Amygdala (tissue), 56 donors: Measurements from ENCODE around the gene PDE6B.
"Not testable (repeated sequence)": the region's sequence is repeated elsewhere in the genome, so short reads cannot be mapped to it uniquely, and the experiment has no call there.

Experiments used
- DNase-seq, 56 donors: peaks; one replicate each; lab custom pipeline; 2025; lab: John Stamatoyannopoulos, UW

PDE6B gene

DNA sequence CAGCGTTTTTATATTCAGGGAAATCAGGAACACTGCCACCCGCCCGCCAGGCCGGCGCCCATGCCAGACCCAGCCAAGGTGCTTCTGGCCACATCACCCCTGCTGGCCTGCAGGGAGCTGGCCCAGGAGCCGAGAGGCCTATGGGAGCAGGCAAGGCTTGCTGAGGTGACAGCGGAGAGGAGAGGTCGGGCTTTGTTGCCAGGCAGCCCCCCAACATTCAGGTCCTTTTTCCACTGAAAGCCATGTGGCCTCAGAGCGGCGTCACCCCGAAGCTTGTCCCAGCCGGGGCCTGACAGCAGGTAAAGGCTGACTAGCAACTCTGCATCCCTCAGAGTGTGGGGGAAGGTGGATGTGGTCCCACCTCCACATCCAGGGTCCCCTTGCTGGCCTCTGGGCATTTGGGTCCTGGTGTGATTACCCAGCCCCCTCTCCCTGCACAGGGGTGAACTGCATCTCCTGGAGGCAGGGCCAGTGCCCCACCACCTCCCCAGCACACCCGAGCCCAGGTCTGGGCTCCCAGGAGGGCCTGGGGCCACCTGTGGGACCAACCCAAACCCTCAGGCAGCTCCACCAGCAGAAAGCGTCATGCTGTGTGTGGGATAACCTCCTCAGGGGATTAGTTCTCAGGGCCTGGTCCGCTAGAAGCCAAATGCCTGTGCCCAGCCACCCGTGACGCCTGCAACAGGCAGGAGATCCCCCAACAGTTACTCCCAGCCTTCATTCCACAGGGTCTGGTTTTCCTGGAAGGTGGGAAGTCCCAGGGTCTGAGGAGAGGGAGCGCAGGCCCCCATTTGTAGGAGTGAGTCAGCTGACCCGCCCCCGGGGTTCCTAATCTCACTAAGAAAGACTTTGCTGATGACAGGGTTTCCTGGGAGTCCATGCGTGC lies at the start of gene PDE6B:
TSS of gene PDE6B (plus strand) at position 869 of the 886 bp plus-strand sequence. CDS start 54 bp downstream, outside the sequence.
- no peak for DNase-seq

DNA sequence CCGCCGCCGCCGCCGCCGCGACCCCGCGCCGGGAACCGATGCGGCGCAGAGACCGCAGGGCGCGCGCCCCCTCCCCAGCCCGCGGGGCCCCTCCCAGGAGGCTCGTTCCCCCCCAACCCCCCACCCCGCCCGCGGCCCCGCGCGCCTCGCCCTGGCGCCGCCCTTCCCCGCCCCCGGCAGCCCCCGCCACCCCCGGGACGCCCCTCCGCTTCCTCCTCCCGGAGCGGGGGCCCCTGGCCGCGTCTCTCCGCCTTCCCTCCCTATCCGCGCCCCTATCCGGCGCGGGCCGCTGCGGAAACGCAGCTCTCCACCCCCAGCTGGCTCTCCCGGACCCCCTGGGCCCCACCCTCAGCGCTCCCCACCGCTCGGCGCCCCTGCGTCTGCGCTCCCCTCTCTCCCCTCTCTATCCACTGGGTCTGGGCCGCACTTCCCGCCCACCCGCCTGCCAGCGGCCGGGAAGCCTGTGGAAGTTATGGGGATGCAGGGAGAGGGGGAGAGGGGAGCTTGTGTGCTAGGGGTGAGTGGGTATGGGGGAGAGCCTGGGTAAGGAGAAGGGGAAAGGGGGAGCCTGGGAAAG lies 49.0 kb upstream of the PDE6B start, which contains the start of gene TMEM271:
TSS of gene TMEM271 (minus strand) at position 51 of the 577 bp plus-strand sequence. CDS start 233 bp downstream, outside the sequence.
- no peak for DNase-seq

DNA sequence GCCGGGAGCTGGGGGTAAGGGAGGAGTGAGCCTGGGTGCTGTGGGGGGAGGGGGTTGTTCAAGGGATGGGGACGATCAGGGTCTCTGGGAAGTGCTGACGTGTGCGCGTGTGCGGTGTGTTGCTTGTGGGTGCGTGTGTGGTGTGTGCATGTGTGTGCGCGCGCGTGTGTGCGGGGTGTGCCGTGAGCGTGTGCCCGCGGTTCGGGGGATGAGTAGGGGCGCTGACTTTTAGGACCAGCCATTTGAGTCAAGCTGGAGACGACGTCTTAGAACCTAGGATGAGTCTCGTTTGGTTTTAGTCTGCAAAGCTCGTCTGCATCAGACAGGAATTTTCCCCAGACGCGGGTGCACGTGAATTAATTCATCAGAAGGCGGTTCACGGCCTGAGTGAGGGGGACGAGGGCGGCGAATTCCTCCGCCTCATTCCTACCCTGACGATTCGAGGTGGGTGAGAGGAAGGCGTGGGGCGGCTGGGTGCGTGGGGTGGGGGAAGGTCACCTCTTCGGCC lies 48.3 kb upstream of the PDE6B start:
- peak in 1 of 56 donors; percentile 62 for DNase-seq

DNA sequence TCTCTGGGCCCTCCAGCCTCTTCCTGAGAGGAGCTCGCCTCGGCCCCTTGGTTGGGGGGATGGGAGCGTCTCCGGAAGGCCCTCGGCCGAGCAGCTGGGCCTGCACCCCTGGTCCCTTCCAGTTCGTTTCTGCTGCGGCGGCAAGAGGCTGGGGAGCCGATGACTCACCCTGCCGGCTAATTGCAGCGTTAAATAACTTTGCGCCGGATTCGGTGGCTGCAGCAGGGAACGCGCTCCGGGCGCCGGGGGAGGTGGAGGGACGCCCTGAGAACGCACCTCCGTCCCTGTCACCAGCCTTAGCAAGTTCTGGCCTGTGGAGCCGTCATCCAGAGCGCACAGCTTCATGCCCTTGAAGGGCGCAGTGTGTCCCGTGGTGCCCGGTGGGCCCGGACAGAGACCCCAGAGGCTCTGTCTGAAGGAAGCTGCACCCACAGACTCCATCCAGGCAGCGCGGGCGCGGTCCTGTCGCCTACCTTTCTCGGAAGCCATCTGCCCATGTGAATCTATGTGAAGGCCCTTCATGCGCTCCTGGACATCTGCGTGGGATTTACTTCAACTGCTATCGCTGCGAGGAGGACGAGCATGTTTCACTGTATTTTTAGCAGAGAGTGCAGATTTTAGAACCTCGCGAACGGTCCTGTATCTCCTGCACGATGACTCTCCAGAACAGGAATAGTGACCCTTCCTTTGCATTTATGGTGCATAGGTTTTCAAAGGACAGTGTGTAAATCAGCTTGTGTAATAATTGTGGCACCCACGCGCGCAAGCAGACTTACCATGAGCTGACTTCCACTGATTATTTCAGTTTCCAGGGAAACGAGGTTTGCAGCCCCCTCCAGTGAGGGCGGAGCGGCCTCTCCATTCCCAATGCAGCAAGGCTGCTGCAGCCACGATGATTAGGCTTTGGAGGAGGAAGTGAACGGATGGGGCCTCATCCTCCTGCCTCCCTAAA lies 47.6 kb upstream of the PDE6B start:
- DNase-seq = peak in 16 of 56 donors; percentile 18 to 84 (median 56)

DNA sequence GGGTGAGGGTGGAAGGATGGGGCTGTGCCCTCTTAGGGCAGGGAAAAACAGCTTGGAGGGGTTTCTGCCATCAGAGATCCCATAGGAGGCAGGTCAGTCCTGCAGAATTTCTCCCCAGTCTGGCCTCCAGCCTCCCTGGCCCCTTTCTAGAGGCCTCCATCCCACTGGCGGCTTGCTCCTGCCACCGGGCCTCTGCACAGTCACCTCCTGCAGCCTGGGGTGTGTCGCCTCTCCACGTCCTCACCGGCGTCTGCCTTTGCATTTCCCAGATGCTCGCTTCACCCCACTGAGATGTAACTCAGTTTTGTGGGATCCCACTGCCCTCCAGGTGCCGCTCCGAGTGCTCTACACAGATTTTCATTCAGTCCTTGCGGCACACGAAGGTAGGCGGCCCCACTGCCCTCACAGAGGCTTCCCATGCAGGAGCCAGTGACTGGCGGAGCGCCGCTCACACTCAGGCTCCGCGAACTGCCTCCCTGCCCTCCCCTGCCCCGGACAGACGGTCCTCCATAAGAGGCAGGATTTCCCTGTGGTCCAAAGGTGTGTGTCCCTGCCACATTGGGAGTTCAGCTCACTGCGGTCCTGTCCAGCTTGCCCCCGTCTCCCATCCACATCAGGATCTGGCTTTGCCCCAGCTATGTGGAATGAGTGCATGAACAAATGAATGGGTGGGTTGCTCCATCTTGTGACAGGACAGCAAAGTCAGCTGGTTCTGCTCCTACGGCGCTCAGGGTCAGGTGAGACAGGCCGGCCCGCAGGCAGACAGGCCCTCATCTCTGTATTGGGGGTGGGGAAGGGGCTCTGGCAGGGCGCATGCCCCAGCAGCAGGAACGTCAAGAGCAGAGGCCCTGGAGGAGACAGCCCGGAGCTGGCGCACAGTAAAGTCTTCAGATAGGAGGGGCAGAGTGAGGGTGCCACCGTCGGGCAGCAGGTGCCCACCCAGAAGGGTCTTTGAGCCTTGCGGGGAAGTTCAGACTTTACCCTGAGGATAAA lies 46.6 kb upstream of the PDE6B start:
- no peak for DNase-seq

DNA sequence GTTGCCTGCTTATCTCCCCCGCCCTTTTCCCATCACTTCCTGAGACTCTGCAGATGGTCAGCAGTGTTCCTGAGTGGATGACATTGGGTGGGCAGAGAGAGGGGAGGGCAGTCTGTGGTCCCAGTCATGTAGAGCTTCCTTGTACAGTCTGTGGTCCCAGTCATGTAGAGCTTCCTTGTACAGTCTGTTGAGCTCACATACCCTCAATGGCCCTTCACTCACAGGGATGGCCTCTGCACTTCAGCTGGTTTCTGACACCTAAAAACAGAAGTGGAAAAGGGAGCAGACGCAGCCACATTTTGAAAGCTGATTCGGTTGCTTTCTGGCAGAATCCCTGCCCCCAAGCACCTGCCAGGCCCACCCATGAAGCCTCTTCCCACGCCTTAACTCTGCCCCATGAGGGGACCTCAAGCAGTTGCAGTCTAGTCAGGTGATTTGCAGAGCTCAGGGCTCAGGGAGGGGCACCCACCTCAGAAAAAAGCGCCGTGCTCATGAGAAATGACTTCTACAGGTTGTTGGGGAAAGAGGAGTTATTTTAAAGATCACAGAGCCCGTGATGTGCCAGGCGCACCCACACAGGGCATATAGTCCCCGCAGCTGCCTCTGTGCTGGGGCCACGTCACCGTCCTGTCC lies 45.7 kb upstream of the PDE6B start:
- DNase-seq = no peak

DNA sequence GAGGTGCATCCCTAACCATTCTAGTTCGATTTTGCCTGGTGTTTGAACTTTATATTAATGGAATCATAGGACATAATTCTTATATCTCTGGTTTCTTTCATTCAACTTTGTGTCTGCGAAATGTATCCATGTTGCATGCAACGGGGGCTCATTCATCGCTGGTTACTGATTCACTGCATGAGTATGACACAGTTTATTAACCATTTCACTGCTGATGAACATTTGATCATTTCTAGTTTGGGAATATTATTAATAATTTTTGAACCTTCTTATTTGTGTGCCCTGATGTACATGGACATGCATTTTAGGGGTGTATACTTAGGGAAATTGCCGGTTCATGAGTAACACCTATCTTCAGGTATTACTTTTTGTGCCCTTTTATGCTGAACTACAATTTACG lies 44.2 kb upstream of the PDE6B start:
- DNase-seq = no peak

DNA sequence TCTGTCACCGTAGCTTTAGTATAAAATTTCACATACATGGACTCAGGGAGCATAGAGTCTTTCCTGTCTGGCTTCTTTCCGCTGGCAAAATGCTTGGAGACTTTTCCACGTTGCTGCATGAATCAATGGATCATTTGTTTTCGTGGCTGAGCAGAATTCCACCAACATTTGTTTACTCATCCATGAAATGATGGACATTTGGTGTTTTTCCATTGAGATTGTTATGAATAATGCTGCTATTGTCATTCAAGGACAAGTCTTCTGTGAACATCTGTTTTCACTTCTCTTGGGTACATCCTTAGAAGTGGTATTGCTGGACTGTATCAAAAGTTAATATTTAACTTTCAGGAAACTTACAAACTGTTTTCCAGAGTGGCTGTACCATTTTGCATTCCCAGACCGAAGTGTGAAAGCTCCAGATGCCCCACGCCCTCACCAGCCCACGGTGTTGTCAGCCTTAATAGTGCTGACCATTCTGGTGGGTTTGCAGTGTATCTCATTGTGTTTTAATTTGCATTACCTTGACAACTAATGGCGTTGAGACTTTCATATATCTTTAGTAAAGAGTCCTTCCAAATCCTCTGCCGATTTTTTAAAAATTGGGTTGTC lies 43.5 kb upstream of the PDE6B start:
- DNase-seq = no peak

DNA sequence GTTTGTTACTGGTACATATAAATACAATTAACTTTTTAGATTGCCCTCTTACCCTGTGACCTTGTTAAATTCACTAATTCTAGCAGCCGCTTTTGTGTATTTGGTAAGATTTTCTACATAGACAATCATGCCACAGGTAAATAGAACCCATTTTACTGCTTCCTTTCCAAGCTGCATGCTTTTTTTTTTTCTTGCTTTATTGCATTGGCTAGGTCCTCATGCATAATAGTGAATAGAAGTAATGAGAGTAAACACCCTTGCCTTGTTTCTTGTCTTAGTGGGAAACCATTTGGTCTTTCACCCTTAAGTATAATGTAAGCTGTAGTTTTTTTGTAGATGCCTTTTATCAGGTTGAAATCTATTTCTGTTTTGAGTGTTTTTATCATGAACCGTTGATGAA lies 41.6 kb upstream of the PDE6B start:
- no peak for DNase-seq

DNA sequence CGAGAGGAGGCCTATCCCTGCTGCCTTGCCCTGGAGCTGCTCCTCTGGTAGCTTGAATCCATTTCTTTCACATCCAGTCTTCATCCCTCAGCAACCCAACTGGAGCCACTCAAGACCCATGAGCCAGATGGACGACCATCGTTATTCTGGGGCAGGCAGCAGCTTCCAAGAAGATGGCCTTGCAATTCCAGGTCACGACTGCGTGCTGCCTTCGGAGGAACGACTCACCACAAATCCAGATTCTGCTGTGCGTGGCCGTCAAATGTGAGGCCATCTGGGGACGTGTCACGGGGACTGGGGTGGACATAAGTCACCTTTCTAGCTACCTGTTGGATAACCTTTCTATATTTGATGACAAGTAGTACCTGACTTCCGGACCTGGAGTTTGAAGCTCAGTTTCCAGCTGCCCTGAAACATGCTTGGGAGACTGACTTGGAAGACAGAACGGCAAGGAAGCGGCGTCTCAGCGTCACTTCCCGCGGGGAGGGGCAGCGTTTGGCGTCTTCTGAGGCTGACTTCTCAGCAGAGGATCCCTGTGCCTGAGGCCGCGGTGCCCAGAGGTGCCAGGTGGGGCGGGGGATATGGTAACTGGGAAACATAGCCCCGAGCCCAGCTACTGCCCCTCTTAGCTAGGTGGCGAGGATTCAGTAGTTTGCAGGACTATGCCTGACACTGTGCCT lies 37.6 kb upstream of the PDE6B start:
- DNase-seq = no peak

DNA sequence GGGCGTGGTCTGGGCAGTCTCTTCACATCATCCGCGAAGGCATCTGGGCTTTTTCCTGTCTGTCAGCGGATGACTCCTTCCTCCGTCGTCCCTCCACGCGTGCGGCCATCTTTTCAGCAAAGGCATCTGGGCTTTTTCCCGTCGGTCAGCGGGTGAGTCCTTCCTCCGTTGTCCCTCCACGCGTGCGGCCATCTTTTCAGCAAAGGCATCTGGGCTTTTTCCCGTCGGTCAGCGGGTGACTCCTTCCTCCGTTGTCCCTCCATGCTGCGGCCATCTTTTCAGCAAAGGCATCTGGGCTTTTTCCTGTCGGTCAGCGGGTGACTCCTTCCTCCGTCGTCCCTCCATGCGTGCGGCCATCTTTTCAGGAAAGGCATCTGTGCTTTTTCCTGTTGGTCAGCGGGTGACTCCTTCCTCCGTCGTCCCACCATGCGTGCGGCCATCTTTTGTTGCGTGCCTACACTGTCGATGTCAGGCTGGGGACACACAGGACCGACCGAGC lies 37.0 kb upstream of the PDE6B start:
- no peak for DNase-seq

DNA sequence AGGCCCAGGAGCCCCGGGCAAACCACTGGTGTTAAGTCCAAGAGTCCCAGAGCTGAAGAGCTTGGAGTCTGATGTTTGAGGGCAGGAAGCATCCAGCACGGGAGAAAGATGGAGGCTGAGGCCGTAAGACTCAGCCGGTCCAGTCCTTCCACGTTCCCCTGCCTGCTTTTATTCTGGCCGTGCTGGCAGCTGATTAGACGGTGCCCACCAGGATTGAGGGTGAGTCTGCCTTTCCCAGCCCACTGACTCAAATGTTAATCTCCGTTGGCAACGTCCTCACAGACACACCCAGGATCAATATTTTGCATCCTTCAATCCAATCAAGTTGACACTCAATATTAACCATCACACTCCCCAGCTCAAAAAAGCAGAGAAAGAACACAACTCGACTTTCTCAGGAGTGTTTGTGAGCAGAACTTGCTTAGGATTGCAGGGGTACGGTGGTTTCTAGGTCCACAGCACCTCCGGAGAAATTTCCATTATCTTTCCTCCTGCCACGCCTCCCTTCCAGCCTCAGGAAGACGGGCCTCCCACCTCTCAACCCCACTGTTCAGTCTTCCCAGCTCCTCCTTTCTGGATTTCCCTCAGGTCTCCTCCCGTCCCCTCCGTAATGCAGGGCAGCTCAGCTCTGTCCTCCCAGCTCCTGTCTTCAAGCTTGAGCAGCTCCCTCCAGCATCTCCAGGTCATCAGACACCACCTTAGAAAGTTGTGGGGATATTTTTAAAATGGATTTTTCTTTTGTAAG lies 36.0 kb upstream of the PDE6B start:
- DNase-seq = no peak

DNA sequence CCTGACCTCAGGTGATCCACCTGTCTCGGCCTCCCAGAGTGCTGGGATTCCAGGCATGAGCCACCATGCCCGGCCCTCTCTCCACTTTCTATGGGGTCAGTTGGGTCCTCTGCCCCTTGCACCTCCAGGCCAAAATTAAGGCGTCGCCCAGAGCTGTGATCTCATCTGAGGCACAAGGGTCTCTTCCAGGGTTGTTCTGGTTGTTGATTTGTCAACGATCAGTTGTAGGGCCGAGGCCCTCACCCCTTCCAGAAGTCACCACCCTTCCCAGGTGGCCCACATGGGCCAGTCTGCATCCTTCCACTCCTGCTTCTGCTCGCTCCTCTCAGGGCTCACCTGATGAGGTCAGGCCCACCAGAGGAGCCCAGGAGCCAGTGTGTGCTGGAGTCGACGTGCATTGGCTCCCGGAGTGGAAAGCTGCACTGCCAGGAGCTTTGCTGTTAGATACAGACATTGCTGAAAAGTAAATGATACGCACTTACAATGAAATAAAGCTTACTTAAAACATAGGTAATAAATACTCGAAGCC lies 35.0 kb upstream of the PDE6B start:
- no peak for DNase-seq

DNA sequence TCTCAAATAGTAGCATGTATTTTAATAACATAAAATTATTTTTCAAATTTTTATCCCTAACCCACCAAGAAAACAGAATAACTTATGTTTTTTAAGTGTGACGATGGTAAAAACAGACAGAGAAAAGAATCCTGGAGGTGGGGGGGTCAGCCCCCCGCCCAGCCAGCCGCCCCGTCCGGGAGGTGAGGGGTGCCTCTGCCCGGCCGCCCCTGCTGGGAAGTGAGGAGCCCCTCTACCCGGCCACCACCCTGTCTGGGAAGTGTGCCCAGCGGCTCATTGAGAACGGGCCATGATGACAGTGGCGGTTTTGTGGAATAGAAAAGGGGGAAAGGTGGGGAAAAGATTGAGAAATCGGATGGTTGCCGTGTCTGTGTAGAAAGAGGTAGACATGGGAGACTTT lies 33.2 kb upstream of the PDE6B start:
- DNase-seq = not testable (repeated sequence)

DNA sequence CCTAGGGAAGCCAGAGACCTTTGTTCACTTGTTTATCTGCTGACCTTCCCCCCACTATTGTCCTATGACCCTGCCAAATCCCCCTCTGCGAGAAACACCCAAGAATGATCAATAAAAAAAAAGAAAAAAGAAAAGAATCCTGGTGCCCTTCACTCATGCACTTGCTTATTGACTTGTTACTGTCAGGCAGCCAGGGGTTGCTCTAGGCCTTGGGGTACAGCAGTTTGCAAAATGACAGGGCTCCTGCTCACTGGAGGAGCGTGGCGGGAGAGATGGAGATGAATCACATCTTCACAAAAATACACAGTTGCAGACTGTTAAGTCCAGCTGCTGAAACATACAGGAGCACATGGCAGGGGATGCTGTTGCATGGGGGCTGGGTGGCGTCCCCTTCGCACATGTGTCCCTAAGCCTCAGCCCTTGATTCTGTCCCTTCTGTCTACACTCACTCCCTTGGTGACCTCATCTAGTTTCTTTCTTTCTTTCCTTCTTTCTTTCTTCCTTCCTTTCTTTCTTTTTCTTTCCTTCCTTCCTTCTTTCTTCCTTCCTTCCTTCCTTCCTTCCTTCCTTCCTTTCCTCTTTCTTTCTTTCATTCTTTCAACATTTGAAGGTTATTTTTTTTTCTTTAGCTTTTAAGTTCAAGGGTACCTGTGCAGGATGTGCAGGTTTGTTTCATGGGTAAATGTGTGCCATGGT lies 32.4 kb upstream of the PDE6B start:
- no peak for DNase-seq

DNA sequence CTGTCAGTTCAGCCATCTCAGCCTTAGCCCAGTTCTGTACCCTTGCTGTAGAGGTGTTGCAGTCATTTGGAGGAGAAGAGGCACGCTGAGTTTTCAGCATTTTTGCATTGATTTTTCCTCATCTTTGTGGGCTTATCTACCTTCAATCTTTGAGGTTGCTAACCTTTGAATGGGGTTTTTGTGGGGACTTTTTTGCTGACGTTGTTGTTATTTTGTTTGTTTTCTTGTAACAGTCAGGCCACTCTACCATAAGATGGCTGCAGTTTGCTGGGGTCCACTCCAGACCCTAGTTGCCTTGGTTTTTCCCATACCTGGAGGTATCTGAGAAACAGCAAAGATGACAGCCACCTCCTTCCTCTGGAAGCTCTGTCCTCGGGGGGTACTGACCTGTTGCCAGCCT lies 26.4 kb upstream of the PDE6B start:
- DNase-seq = no peak
